Common myeloid progenitor, CD34-positive (primary cell): Measurements from ENCODE around the gene TMTC3.

Experiments used
- CTCF ChIA-PET: fragments of 350-600 bp; sonication (Branson Sonifier 250); formaldehyde crosslinking; loops from one replicate; lab custom pipeline; 2021; ENCODE audit warnings: antibody characterized with exemption; lab: Charles Lee
- POLR2A ChIA-PET: fragments of 350-600 bp; sonication (Branson Sonifier 250); formaldehyde crosslinking; loops from one replicate; lab custom pipeline; 2021; ENCODE audit warnings: antibody characterized with exemption; lab: Charles Lee
- DNase-seq, 3 donors: peaks; one replicate each; pipeline versions ENCODE4 v3.0.0 to v3.0.0-alpha.2; 2013
- H3K27ac ChIP-seq, 2 experiments: 1 replicate in 1 of 2; 2 replicates in 1 of 2; pipeline ENCODE4 v1.7.0; 2013; ENCODE audit warnings: inconsistent platforms in 2 of 2, low read length in 2 of 2, mild to moderate bottlenecking in 2 of 2, low read depth in 1 of 2, moderate library complexity in 1 of 2; ENCODE audit not compliant: severe bottlenecking in 2 of 2, insufficient read depth in 1 of 2, poor library complexity in 1 of 2
- H3K27me3 ChIP-seq, 5 experiments: replicated peaks in 2 of 5; 1 replicate in 3 of 5; 2 replicates in 2 of 5; pipeline versions ENCODE4 v1.6.1 to v1.7.0; 2013; ENCODE audit warnings: low read length in 4 of 5, mild to moderate bottlenecking in 2 of 5, moderate library complexity in 2 of 5, inconsistent platforms in 1 of 5; ENCODE audit not compliant: insufficient read depth in 5 of 5, control insufficient read depth in 4 of 5
- H3K36me3 ChIP-seq, 4 experiments: 1 replicate in 2 of 4; 2 replicates in 2 of 4; pipeline versions ENCODE4 v1.6.1 to v1.7.0; 2013; ENCODE audit warnings: low read length in 3 of 4, control low read depth in 1 of 4, mild to moderate bottlenecking in 1 of 4; ENCODE audit not compliant: control insufficient read depth in 4 of 4, insufficient read depth in 4 of 4
- H3K4me1 ChIP-seq, 4 experiments: 1 replicate in 3 of 4; 2 replicates in 1 of 4; pipeline versions ENCODE4 v1.6.1 to v1.7.1; 2013; ENCODE audit warnings: low read length in 3 of 4, mild to moderate bottlenecking in 3 of 4, control low read depth in 1 of 4, inconsistent platforms in 1 of 4, moderate library complexity in 1 of 4; ENCODE audit not compliant: control insufficient read depth in 4 of 4, insufficient read depth in 4 of 4; ENCODE audit errors: control extremely low read depth in 1 of 4
- H3K4me3 ChIP-seq, 7 experiments: 1 replicate in 4 of 7; 2 replicates in 3 of 7; pipeline versions ENCODE4 v1.5.1 to v1.7.0; 2013; ENCODE audit warnings: mild to moderate bottlenecking in 7 of 7, low read length in 6 of 7, moderate library complexity in 6 of 7, inconsistent platforms in 2 of 7, low read depth in 2 of 7, control low read depth in 1 of 7; ENCODE audit not compliant: insufficient read depth in 4 of 7, control insufficient read depth in 1 of 7; ENCODE audit errors: extremely low read depth in 1 of 7
- H3K9me3 ChIP-seq, 5 experiments: 1 replicate in 4 of 5; 2 replicates in 1 of 5; pipeline versions ENCODE4 v1.6.1 to v1.7.1; 2013; ENCODE audit warnings: low read length in 4 of 5, mild to moderate bottlenecking in 2 of 5, inconsistent platforms in 1 of 5, low read depth in 1 of 5, moderate library complexity in 1 of 5; ENCODE audit not compliant: control insufficient read depth in 4 of 5, insufficient read depth in 2 of 5; ENCODE audit errors: control extremely low read depth in 1 of 5
- WGBS: methylation state at CpG from one replicate; pipeline ENCODE4 v1.1.5; 2013; ENCODE audit not compliant: insufficient coverage; 5-methylcytosine and 5-hydroxymethylcytosine counted together

Gene TMTC3

GRCh38 chr12:88242939-88243338 is 100.8 kb downstream of the TMTC3 start:
- ChIA-PET POLR2A (no interaction called here), CTCF (no interaction called here)
- H3K27me3 ChIP-seq, result no peaks in the 10 kb centered on the region
- H3K4me3 ChIP-seq, result no peak overlapping the region
- no peaks in the 10 kb centered on the region for H3K4me1 ChIP-seq
- peaks cover 0 to 2% (median 0%) of the 10 kb centered on the region in 5 experiments for H3K9me3 ChIP-seq
- no peak for DNase-seq
- no peaks in the 10 kb centered on the region for H3K36me3 ChIP-seq
- no peak overlapping the region for H3K27ac ChIP-seq

GRCh38 chr12:88243982-88244381 is 101.9 kb downstream of the TMTC3 start:
- POLR2A ChIA-PET, result no interaction called here
- DNase-seq, result no peak
- WGBS, result 38% methylated on average over 1 of the region's 4 CpGs
- Histone ChIP-seq H3K9me3 (peaks cover 0 to 2% (median 0%) of the 10 kb centered on the region in 5 experiments), H3K4me3 (no peak overlapping the region), H3K4me1 (no peaks in the 10 kb centered on the region), H3K27ac (no peak overlapping the region), H3K36me3 (no peaks in the 10 kb centered on the region), H3K27me3 (no peaks in the 10 kb centered on the region)
- CTCF ChIA-PET, result no interaction called here

GRCh38 chr12:88245905-88246304 is 103.8 kb downstream of the TMTC3 start:
- no peak overlapping the region for H3K4me3 ChIP-seq
- no peaks in the 10 kb centered on the region for H3K9me3 ChIP-seq
- H3K4me1 ChIP-seq, result no peaks in the 10 kb centered on the region
- no peaks in the 10 kb centered on the region for H3K36me3 ChIP-seq
- CTCF ChIA-PET, result no interaction called here
- no peak overlapping the region for H3K27ac ChIP-seq
- no peak for DNase-seq
- no CpG with 5 or more reads among the region's 1 CpG for WGBS
- H3K27me3 ChIP-seq, result no peaks in the 10 kb centered on the region
- POLR2A ChIA-PET, result no interaction called here

GRCh38 chr12:88247241-88247643 is 105.1 kb downstream of the TMTC3 start:
- 100% methylated on average over 1 of the region's 2 CpGs for WGBS
- Histone ChIP-seq H3K27ac (no peak overlapping the region), H3K4me1 (no peaks in the 10 kb centered on the region), H3K36me3 (no peaks in the 10 kb centered on the region), H3K9me3 (no peaks in the 10 kb centered on the region), H3K27me3 (no peaks in the 10 kb centered on the region), H3K4me3 (no peak overlapping the region)
- DNase-seq, result peak in 1 of 3 donors; percentile 2
- CTCF ChIA-PET, result no interaction called here
- POLR2A ChIA-PET, result no interaction called here

GRCh38 chr12:88248606-88249005 is 106.5 kb downstream of the TMTC3 start:
- ChIA-PET CTCF (no interaction called here), POLR2A (no interaction called here)
- DNase-seq, result no peak
- Histone ChIP-seq H3K36me3 (no peaks in the 10 kb centered on the region), H3K9me3 (no peaks in the 10 kb centered on the region), H3K4me3 (no peak overlapping the region), H3K4me1 (no peaks in the 10 kb centered on the region), H3K27ac (no peak overlapping the region), H3K27me3 (no peaks in the 10 kb centered on the region)
- no CpG with 5 or more reads among the region's 1 CpG for WGBS
